ENCODE data around the gene COL15A1.

DNA sequence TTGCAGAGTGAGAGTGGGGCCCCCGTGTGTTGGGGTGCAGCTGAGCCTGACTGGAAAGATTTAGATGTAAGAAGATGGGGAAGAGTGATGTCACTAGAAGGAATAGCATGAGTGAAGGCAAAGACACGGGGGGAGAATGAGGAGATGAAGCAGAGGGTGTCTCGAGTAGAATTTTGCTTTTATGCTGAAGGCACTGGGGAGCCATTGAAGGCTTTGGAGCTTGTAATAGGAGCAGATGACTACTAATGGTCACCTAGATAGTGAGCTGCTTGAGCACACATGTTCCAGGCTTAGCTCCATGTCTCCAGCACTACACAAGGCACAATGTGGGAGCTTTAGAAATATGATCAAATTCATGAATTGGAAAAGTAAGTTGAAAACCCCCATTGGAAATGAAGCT, 32.1 kb downstream of the COL15A1 start:
- TF ChIP-seq, protein P1, sequence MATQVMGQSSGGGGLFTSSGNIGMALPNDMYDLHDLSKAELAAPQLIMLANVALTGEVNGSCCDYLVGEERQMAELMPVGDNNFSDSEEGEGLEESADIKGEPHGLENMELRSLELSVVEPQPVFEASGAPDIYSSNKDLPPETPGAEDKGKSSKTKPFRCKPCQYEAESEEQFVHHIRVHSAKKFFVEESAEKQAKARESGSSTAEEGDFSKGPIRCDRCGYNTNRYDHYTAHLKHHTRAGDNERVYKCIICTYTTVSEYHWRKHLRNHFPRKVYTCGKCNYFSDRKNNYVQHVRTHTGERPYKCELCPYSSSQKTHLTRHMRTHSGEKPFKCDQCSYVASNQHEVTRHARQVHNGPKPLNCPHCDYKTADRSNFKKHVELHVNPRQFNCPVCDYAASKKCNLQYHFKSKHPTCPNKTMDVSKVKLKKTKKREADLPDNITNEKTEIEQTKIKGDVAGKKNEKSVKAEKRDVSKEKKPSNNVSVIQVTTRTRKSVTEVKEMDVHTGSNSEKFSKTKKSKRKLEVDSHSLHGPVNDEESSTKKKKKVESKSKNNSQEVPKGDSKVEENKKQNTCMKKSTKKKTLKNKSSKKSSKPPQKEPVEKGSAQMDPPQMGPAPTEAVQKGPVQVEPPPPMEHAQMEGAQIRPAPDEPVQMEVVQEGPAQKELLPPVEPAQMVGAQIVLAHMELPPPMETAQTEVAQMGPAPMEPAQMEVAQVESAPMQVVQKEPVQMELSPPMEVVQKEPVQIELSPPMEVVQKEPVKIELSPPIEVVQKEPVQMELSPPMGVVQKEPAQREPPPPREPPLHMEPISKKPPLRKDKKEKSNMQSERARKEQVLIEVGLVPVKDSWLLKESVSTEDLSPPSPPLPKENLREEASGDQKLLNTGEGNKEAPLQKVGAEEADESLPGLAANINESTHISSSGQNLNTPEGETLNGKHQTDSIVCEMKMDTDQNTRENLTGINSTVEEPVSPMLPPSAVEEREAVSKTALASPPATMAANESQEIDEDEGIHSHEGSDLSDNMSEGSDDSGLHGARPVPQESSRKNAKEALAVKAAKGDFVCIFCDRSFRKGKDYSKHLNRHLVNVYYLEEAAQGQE (IDR thresholded peaks at IDR 0.05; ENCODE audit: insufficient read depth in 1 of 2, low read depth in 2 of 2, low read length in 2 of 2): no peak
- no peak for TF ChIP-seq FOXP2 (optimal IDR thresholded peaks at IDR 0.05; ENCODE audit: borderline replicate concordance, extremely low read depth, extremely low read length, insufficient read depth)
- TF ChIP-seq POLR2AphosphoS5 (IDR thresholded peaks at IDR 0.05; ENCODE audit: low read depth, low read length): no peak
- TF ChIP-seq TAF1 (IDR thresholded peaks at IDR 0.05; ENCODE audit: borderline replicate concordance, insufficient read depth, low read length): no peak
